ENCODE results near the gene MAP3K21. TPM values are rescaled to one million over a fixed set of nuclear protein-coding genes. Genes with fewer than 3 reads are reported as not detected.

Gene MAP3K21
- total RNA-seq, 4 donors from 2014 or later, result 0.34 to 0.66 (median 0.43) TPM

DNA sequence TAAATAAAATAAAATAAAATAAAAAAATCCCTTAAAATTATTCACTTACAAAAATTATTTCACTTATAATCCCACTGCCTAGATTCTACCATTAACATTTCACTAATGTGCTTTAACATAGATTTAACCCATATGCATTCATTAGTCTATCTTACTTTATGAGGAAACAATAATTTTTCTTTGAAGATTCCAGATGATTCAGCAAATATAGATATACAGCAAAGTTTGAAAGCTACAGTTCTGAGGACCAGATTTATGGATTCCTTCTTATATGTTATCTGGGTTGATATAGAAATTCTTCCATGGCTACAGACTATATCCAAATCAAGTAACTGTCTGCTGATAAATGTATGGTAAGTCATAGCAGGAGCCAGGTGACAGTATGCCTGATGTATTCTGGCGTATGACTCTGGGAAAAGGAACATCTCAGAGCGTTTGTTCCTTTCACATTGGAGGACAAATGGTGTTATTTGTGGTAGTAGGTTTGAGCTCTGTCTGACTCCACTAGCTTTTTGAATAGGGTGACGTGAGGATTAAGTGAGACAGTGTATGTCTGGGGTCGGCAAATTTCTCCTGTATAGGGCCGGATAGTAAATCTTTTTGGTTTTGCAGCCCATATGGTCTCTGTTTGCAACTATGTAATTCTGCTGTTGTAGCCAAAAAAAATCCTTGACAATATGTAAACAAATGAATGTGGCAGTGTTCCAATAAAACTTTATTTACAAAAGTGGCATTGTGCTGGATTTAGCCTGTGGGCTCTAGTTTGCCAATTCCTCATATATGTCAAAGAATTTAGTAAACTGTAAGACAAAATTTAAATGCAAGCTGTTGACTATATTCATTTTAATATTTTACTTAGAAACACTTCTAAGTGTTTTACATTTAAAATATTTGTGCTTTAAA is 9.3 kb downstream of the MAP3K21 start:
- peaks cover 0 to 28% (median 0%) of the 10 kb centered on the region in 4 donors for H3K27me3 ChIP-seq
- H3K36me3 ChIP-seq, result no peaks in the 10 kb centered on the region
- intact Hi-C loops (cut with DNase I), result no loop called here
- WGBS, result 93% methylated on average over 5 of the region's 5 CpGs
- TF ChIP-seq EP300 (IDR thresholded peaks at IDR 0.05) (no peak), POLR2AphosphoS5 (IDR thresholded peaks at IDR 0.05) (no peak), POLR2A (IDR thresholded peaks at IDR 0.05; ENCODE audit: low read depth) (no peak)
- TF ChIP-seq, protein P1, sequence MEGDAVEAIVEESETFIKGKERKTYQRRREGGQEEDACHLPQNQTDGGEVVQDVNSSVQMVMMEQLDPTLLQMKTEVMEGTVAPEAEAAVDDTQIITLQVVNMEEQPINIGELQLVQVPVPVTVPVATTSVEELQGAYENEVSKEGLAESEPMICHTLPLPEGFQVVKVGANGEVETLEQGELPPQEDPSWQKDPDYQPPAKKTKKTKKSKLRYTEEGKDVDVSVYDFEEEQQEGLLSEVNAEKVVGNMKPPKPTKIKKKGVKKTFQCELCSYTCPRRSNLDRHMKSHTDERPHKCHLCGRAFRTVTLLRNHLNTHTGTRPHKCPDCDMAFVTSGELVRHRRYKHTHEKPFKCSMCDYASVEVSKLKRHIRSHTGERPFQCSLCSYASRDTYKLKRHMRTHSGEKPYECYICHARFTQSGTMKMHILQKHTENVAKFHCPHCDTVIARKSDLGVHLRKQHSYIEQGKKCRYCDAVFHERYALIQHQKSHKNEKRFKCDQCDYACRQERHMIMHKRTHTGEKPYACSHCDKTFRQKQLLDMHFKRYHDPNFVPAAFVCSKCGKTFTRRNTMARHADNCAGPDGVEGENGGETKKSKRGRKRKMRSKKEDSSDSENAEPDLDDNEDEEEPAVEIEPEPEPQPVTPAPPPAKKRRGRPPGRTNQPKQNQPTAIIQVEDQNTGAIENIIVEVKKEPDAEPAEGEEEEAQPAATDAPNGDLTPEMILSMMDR (IDR thresholded peaks at IDR 0.05), result no peak
- no peak for DNase-seq (ENCODE audit: extremely low spot score)
- no peaks in the 10 kb centered on the region for H3K9me3 ChIP-seq
- no peaks in the 10 kb centered on the region for H3K4me1 ChIP-seq
- H3K4me3 ChIP-seq, result no peak overlapping the region
- H3K27ac ChIP-seq (replicated peaks in 1 of 4), result no peak overlapping the region

DNA sequence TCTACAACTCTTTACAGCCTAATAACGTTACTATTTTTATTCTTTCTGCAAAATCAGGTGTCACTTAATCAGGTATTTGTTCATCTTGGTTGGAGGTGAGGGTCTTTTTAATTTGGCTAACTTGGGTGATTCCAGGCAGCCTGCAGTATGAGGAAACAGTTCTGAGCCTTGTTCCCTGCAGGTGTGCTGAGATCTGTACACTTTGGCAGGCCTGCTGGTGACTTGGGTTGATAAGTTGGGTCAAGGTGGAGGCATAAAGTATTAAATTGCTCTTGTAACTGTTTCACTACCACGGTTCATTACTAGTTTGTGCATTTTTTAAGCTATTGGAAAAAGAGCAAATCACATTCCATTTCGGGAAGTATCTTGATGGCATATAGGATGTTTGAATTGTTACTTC is 10.0 kb downstream of the MAP3K21 start:
- intact Hi-C loops (cut with DNase I), result no loop called here
- H3K36me3 ChIP-seq, result no peaks in the 10 kb centered on the region
- 86% methylated on average over 3 of the region's 3 CpGs for WGBS
- DNase-seq (ENCODE audit: extremely low spot score), result no peak
- no peaks in the 10 kb centered on the region for H3K4me1 ChIP-seq
- H3K27me3 ChIP-seq, result peaks cover 0 to 22% (median 0%) of the 10 kb centered on the region in 4 donors
- H3K9me3 ChIP-seq, result no peaks in the 10 kb centered on the region
- no peak overlapping the region for H3K4me3 ChIP-seq
- H3K27ac ChIP-seq (replicated peaks in 1 of 4), result no peak overlapping the region
- no peak for TF ChIP-seq EP300 (IDR thresholded peaks at IDR 0.05)
- no peak for TF ChIP-seq POLR2A (IDR thresholded peaks at IDR 0.05; ENCODE audit: low read depth)
- no peak for TF ChIP-seq POLR2AphosphoS5 (IDR thresholded peaks at IDR 0.05)
- TF ChIP-seq, protein P1 (IDR thresholded peaks at IDR 0.05), result no peak

DNA sequence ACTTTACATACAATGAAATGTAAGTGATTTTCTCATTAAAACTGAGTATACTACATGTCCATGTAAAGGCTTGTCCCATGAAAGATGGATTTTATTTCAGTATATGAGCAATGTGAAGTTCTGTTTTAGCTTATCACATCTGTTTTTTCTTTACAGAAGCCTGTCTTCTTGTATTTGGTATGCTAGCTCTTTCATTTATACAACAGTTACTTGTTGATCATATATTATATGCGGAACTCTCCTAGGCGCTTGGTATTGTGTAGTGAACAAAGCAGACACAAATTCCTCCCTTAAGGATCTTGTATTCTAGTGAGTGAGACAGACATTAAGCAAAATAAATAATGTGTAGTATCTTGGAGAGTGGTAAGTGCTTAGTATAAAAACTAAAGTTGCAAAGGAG is 10.6 kb downstream of the MAP3K21 start:
- no peak overlapping the region for H3K27ac ChIP-seq (replicated peaks in 1 of 4)
- DNase-seq (ENCODE audit: extremely low spot score), result no peak
- WGBS, result 98% methylated on average over 2 of the region's 2 CpGs
- intact Hi-C loops (cut with DNase I), result no loop called here
- TF ChIP-seq, protein P1 (IDR thresholded peaks at IDR 0.05), result no peak
- TF ChIP-seq POLR2AphosphoS5 (IDR thresholded peaks at IDR 0.05) (no peak), EP300 (IDR thresholded peaks at IDR 0.05) (no peak), POLR2A (IDR thresholded peaks at IDR 0.05; ENCODE audit: low read depth) (no peak)
- H3K4me1 ChIP-seq, result no peaks in the 10 kb centered on the region
- H3K4me3 ChIP-seq, result no peak overlapping the region
- H3K9me3 ChIP-seq, result no peaks in the 10 kb centered on the region
- H3K36me3 ChIP-seq, result no peaks in the 10 kb centered on the region
- H3K27me3 ChIP-seq, result peaks cover 0 to 22% (median 0%) of the 10 kb centered on the region in 4 donors

DNA sequence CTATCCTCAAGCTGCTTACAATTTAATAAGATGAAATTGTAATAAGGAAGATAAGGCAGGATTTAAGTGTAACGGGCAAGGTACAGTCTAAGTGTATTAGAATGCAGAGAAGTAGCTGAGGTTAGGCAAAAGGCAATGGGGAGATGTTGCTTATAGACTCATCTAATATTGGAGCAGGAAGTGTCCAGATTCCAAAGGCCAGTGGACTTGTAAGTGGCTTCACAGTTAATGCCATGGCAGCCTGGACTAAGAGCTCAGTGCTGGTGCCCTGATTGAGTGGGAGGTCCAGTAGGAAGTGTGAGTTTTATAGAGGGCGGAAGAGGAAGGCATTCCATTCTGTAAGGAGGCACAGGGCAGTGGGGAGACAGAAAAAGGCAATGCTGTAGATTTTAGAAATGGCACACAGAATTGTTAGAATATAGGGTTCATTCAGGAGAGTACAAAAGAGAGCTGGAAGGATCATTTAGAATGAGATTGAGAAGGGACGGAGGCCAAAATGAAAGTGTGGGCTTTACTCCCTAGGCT is 12.6 kb downstream of the MAP3K21 start:
- 77% methylated on average over 3 of the region's 3 CpGs for WGBS
- Histone ChIP-seq H3K4me3 (no peak overlapping the region), H3K9me3 (no peaks in the 10 kb centered on the region), H3K27me3 (peaks cover 0 to 21% (median 0%) of the 10 kb centered on the region in 4 donors), H3K36me3 (no peaks in the 10 kb centered on the region), H3K4me1 (no peaks in the 10 kb centered on the region), H3K27ac (replicated peaks in 1 of 4) (no peak overlapping the region)
- intact Hi-C loops (cut with DNase I), result no loop called here
- TF ChIP-seq, protein P1 (IDR thresholded peaks at IDR 0.05), result no peak
- TF ChIP-seq POLR2A (IDR thresholded peaks at IDR 0.05; ENCODE audit: low read depth), result no peak
- DNase-seq (ENCODE audit: extremely low spot score), result no peak
